H1 (cell line): Measurements from ENCODE around the gene PRIMA1. TPM values are rescaled to one million over a fixed set of nuclear protein-coding genes. Genes with fewer than 3 reads are reported as not detected.

Experiments used
- BRCA1 ChIP-seq: IDR thresholded peaks from 2 replicates; pipeline ENCODE4 v1.6.1; 2012; ENCODE audit warnings: low read depth, low read length, improper control_type of control experiment
- CHD1 ChIP-seq: IDR thresholded peaks from 2 replicates; pipeline ENCODE4 v1.6.1; 2012; ENCODE audit warnings: low read depth, low read length, improper control_type of control experiment
- GTF2F1 ChIP-seq: IDR thresholded peaks from 2 replicates; pipeline ENCODE4 v1.6.1; 2012; ENCODE audit warnings: low read depth, low read length, improper control_type of control experiment, borderline replicate concordance
- HDAC2 ChIP-seq, 2 experiments: fragments of 300-600 bp in 1 of 2; sonication (generic) in 1 of 2; IDR thresholded peaks; 2 replicates each; pipeline ENCODE4 v1.6.1; 2011 to 2012; ENCODE audit warnings: low read depth in 2 of 2, low read length in 2 of 2, mild to moderate bottlenecking in 2 of 2, moderate library complexity in 2 of 2, borderline replicate concordance in 1 of 2, inconsistent platforms in 1 of 2
- RXRA ChIP-seq: IDR thresholded peaks from 2 replicates; pipeline ENCODE4 v1.6.1; 2011; ENCODE audit warnings: low read depth, mild to moderate bottlenecking, low read length, moderate library complexity; ENCODE audit not compliant: insufficient read depth
- SIRT6 ChIP-seq: IDR thresholded peaks from one replicate; pipeline ENCODE4 v1.7.1; 2012; ENCODE audit warnings: low read length, inconsistent platforms
- SUZ12 ChIP-seq: fragments of 200-600 bp; sonication (generic); IDR thresholded peaks from 2 replicates; pipeline ENCODE4 v1.6.1; 2012; ENCODE audit warnings: mild to moderate bottlenecking, inconsistent platforms, low read length, moderate library complexity, mixed read lengths
- TAF1 ChIP-seq: IDR thresholded peaks from 2 replicates; pipeline ENCODE4 v1.6.1; 2011; ENCODE audit warnings: mild to moderate bottlenecking, low read depth, low read length
- ZNF274 ChIP-seq: IDR thresholded peaks from 2 replicates; pipeline ENCODE4 v1.7.0; 2012; ENCODE audit warnings: low read length, borderline replicate concordance; ENCODE audit errors: extremely low read depth
- polyA plus RNA-seq, 7 experiments: library from polyadenylated mRNA; depleted of rRNA in 3 of 7; stranded (reverse) in 5 of 7; unstranded in 2 of 7; fragments of >200 nt in 5 of 7; fragments of 200-250 nt in 2 of 7; gene quantifications; 1 replicate in 5 of 7; 2 replicates in 1 of 7; 4 replicates in 1 of 7; pipeline versions ENCODE4 v1.2.1 to v1.2.3, GENCODE V29; 2011 to 2013; ENCODE audit warnings: missing spikeins in 2 of 7, mixed read lengths in 2 of 7
- total RNA-seq: library from RNA; stranded (reverse); fragmentation: NEBNext Ultra II Directional; extraction: Animal tissue kit (Norgen Biotek cat#: 25700); gene quantifications from 2 replicates; pipeline ENCODE4 v1.2.1, GENCODE V29; 2021

Gene PRIMA1
- total and polyA plus RNA-seq, 2 of the 8 experiments (the other 6 are each of a cell fraction or from before 2014, with no cell fraction given): 2.8 to 4.5 TPM

GRCh38 chr14:93745603-93746273, 42.5 kb downstream of the PRIMA1 start (continued):
- TF ChIP-seq HDAC2 (IDR thresholded peaks at IDR 0.05; ENCODE audit: borderline replicate concordance in 1 of 2, low read depth in 2 of 2, low read length in 2 of 2) (no peak), TAF1 (no peak), SIRT6 (no peak), BRCA1 (no peak), RXRA (no peak), CHD1 (no peak), SUZ12 (no peak), GTF2F1 (no peak), ZNF274 (no peak)
